COLO668 (cell line): ENCODE results near the gene LMF2.
"Not testable (repeated sequence)": the region's sequence is repeated elsewhere in the genome, so short reads cannot be mapped to it uniquely, and the experiment has no call there.

Experiments used
- DNase-seq: peaks from one replicate; lab custom pipeline; 2025; ENCODE audit not compliant: unreplicated experiment; lab: John Stamatoyannopoulos, UW

LMF2 gene

GRCh38 chr22:50507421-50507990 lies at the start of gene LMF2:
Gene LMF2 (minus strand): TSS chr22:50507702. CDS start chr22:50507675, 27 bp downstream.
- DNase-seq, result no peak

- DNase-seq, result no peak
Observed at GRCh38 chr22:50556703-50557102, 49.2 kb upstream of the LMF2 start.

GRCh38 chr22:50553310-50553709 lies 45.8 kb upstream of the LMF2 start:
- no peak for DNase-seq

GRCh38 chr22:50551160-50551752 lies 43.8 kb upstream of the LMF2 start:
- no peak for DNase-seq

- DNase-seq, result no peak
Observed at GRCh38 chr22:50550395-50550794, 42.9 kb upstream of the LMF2 start.

GRCh38 chr22:50548921-50549790 lies 41.7 kb upstream of the LMF2 start:
- no peak for DNase-seq

- peak; percentile 46 for DNase-seq
Observed at GRCh38 chr22:50548040-50548920, 40.8 kb upstream of the LMF2 start.

GRCh38 chr22:50547263-50547985 lies 39.9 kb upstream of the LMF2 start:
- no peak for DNase-seq

- DNase-seq, result no peak
Observed at GRCh38 chr22:50546326-50547262, 39.1 kb upstream of the LMF2 start.

GRCh38 chr22:50545522-50546325 lies 38.2 kb upstream of the LMF2 start, which contains the start of gene KLHDC7B:
Gene KLHDC7B (plus strand): TSS chr22:50545899. CDS start chr22:50546244, 345 bp downstream.
- DNase-seq, result no peak

GRCh38 chr22:50544746-50545253 lies 37.3 kb upstream of the LMF2 start:
- no peak for DNase-seq

- peak; percentile 85 for DNase-seq
Observed at GRCh38 chr22:50544078-50544745, 36.7 kb upstream of the LMF2 start.

- DNase-seq, result no peak
Observed at GRCh38 chr22:50542416-50542927, 35.0 kb upstream of the LMF2 start.

GRCh38 chr22:50541667-50542026 lies 34.1 kb upstream of the LMF2 start:
- DNase-seq, result not testable (repeated sequence)

- no peak for DNase-seq
Observed at GRCh38 chr22:50540381-50540780, 32.9 kb upstream of the LMF2 start.

GRCh38 chr22:50537765-50538164 lies 30.3 kb upstream of the LMF2 start:
- DNase-seq, result no peak

GRCh38 chr22:50536226-50536625 lies 28.7 kb upstream of the LMF2 start:
- DNase-seq, result no peak

GRCh38 chr22:50535113-50535512 lies 27.6 kb upstream of the LMF2 start:
- no peak for DNase-seq
